ENCODE data around the gene UBL4A. TPM values are rescaled to one million over a fixed set of nuclear protein-coding genes. Genes with fewer than 3 reads are reported as not detected.

UBL4A gene
- total RNA-seq, 1 experiment from 2014 or later: 37.4 TPM

- Histone ChIP-seq H3K79me2 (ENCODE audit: insufficient read depth, low read length) (peaks cover 13% of the 10 kb centered on the region), H3K4me3 (replicated peaks in 1 of 2; ENCODE audit: low read depth in 1 of 2, low read length in 2 of 2) (peak overlapping the region; percentile 59 to 68), H3K9ac (ENCODE audit: low read length) (peak overlapping the region; percentile 79), H3K27me3 (ENCODE audit: insufficient read depth, low read length) (no peaks in the 10 kb centered on the region), H3K27ac (ENCODE audit: low read depth, low read length) (peak overlapping the region; percentile 70), H3K9me2 (ENCODE audit: insufficient read depth) (no peaks in the 10 kb centered on the region), H3K4me1 (ENCODE audit: control insufficient read depth in 1 of 2, insufficient read depth in 2 of 2, low read length in 2 of 2) (peaks cover 6 to 16% of the 10 kb centered on the region in 2 experiments; a peak in 3 of 4 replicates), H4K20me1 (ENCODE audit: insufficient read depth) (no peaks in the 10 kb centered on the region), H3K9me3 (ENCODE audit: control insufficient read depth in 1 of 2, insufficient read depth in 1 of 2, low read depth in 1 of 2, low read length in 2 of 2) (no peaks in the 10 kb centered on the region), H2AFZ (ENCODE audit: low read depth, low read length, poor library complexity, severe bottlenecking) (no peak overlapping the region), H3K4me2 (ENCODE audit: low read length) (peak overlapping the region; percentile 81), H3K36me3 (ENCODE audit: control insufficient read depth in 1 of 2, insufficient read depth in 2 of 2, low read length in 2 of 2) (no peaks in the 10 kb centered on the region; a peak in 1 of 4 replicates)
- ATAC-seq: peak; percentile 17
- ChIA-PET RAD21 (ENCODE audit: low non-redundant PET in 1 of 2, low total read pairs in 2 of 2, uncharacterized antibody in 2 of 2, unreplicated experiment in 2 of 2) (no interaction called here), CTCF (no interaction called here), POLR2A (no interaction called here)
- DNase-seq (ENCODE audit: low read depth, low spot score): no peak
- no peak for TF ChIP-seq FOSL1 (IDR thresholded peaks at IDR 0.05; ENCODE audit: low read depth)
- no TSS peak for BruUV-seq (replicated peaks)
- intact Hi-C loops (cut with micrococcal nuclease): loop anchor here (5.0 kb wide), 1 partner anchor 32 kb away; the partner anchor contains the start of gene LAGE3
Measured at GRCh38 chrX:154444755-154445246, 41.6 kb downstream of the UBL4A start.

- no peaks in the 10 kb centered on the region for H3K9me3 ChIP-seq (ENCODE audit: control insufficient read depth in 1 of 2, insufficient read depth in 1 of 2, low read depth in 1 of 2, low read length in 2 of 2)
- ATAC-seq (peak; percentile 88), DNase-seq (ENCODE audit: low read depth, low spot score) (no peak)
- ChIA-PET POLR2A (no interaction called here), RAD21 (ENCODE audit: low non-redundant PET in 1 of 2, low total read pairs in 2 of 2, uncharacterized antibody in 2 of 2, unreplicated experiment in 2 of 2) (no interaction called here), CTCF (no interaction called here)
- H3K36me3 ChIP-seq (ENCODE audit: control insufficient read depth in 1 of 2, insufficient read depth in 2 of 2, low read length in 2 of 2): no peaks in the 10 kb centered on the region; a peak in 1 of 4 replicates
- no peaks in the 10 kb centered on the region for H4K20me1 ChIP-seq (ENCODE audit: insufficient read depth)
- no peaks in the 10 kb centered on the region for H3K27me3 ChIP-seq (ENCODE audit: insufficient read depth, low read length)
- H3K4me2 ChIP-seq (ENCODE audit: low read length): peak within 1 kb of the TSS; percentile 81
- BruUV-seq (replicated peaks): no TSS peak
- H3K27ac ChIP-seq (ENCODE audit: low read depth, low read length): peak within 1 kb of the TSS; percentile 70
- peaks cover 6 to 16% of the 10 kb centered on the region in 2 experiments; a peak in 3 of 4 replicates for H3K4me1 ChIP-seq (ENCODE audit: control insufficient read depth in 1 of 2, insufficient read depth in 2 of 2, low read length in 2 of 2)
- intact Hi-C loops (cut with micrococcal nuclease): loop anchor here (5.0 kb wide), 1 partner anchor 33 kb away; the partner anchor contains the start of gene LAGE3
- H2AFZ ChIP-seq (ENCODE audit: low read depth, low read length, poor library complexity, severe bottlenecking): no peak within 1 kb of the TSS
- H3K79me2 ChIP-seq (ENCODE audit: insufficient read depth, low read length): peaks cover 19% of the 10 kb centered on the region
- H3K9ac ChIP-seq (ENCODE audit: low read length): peak within 1 kb of the TSS; percentile 79
- no peak for TF ChIP-seq CTCF (IDR thresholded peaks at IDR 0.05 in 2 of 3, conservative IDR thresholded peaks at IDR 0.05 in 1 of 3; ENCODE audit: borderline replicate concordance in 1 of 3, insufficient read depth in 1 of 3, low read depth in 2 of 3, low read length in 2 of 3)
- peak; percentile 56; the same call in 1 of the 2 replicates for TF ChIP-seq ZFX (IDR thresholded peaks at IDR 0.05)
- TF ChIP-seq ZNF274 (IDR thresholded peaks at IDR 0.05; ENCODE audit: low read depth, low read length): no peak
- peak; percentile 28; the same call in 1 of the 2 replicates for TF ChIP-seq POLR2AphosphoS5 (IDR thresholded peaks at IDR 0.05; ENCODE audit: low read depth, low read length)
- no peak for TF ChIP-seq YY1 (IDR thresholded peaks at IDR 0.05; ENCODE audit: extremely low read depth, insufficient replicate concordance, low read depth, low read length)
- H3K9me2 ChIP-seq (ENCODE audit: insufficient read depth): no peaks in the 10 kb centered on the region
- peak within 1 kb of the TSS; percentile 59 to 68 for H3K4me3 ChIP-seq (replicated peaks in 1 of 2; ENCODE audit: low read depth in 1 of 2, low read length in 2 of 2)
Measured at GRCh38 chrX:154443992-154444754, 42.2 kb downstream of the UBL4A start, which contains the start of gene FAM50A. FAM50A (plus strand) TSS chrX:154444141; CDS start chrX:154444236, 95 bp downstream.
